HG03460 (cell line): ENCODE results near the gene TSHZ2.

ENCODE experiments used
- ATAC-seq: cut with Tn5 transposase; IDR thresholded peaks from one replicate; pipeline ENCODE4 v1.9.1; 2021; ENCODE audit not compliant: unreplicated experiment

TSHZ2 gene

DNA sequence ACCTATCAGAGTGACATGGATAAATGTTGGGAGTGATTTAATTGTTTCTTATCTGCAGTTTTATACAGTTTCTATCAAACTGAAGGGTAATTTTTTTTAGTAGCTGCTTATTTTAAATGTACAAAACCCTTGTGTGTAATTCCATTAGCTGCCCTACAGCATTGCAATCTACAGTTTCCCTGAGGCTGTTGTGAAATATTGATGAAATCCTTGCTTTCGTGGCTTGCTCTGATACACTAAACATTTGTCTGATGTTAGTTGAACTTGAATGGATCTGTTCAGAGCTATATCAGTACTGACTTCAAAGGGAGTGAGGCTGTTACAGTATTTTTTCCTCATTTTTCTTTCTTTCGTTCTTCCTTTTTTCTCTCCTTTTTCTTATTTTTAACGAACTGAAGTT, 255.4 kb downstream of the TSHZ2 start:
- no peak for ATAC-seq

DNA sequence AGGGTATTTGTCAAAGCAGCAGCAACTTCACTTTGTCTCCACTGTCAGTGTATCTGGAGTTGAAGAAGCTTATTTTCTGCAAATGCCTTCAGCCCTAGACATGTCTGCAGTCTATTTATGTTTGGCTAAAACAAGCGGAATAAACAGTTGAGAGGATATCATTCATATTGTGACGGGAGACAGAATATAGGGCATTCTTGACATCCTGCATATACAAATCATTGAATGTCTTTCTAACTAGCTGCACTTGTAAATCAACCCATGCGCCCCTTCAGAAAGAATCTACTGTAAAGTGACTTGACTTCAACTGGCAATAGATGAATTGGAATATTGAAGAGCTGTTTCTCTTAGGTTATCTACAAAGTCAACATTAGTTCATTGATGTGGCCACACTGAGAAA, 258.9 kb downstream of the TSHZ2 start:
- no peak for ATAC-seq

DNA sequence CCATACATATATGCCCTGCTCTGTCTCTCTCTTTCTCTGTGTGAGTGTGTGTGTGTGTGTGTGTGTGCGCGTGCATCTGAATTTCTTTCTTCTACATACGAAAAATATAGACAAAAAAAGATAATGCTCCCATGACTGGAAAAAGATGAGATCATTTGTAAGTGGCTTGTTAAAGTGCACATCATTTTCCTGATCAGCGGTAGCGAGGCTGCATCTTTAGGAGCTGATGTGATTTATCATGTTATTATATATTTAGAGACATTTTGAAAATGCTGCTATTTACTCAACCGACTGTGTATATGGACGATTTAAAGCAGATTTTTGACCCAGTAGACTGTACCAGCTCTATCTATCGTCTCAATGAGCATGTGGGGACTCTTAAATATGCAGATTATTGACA, 265.3 kb downstream of the TSHZ2 start:
- ATAC-seq: no peak

DNA sequence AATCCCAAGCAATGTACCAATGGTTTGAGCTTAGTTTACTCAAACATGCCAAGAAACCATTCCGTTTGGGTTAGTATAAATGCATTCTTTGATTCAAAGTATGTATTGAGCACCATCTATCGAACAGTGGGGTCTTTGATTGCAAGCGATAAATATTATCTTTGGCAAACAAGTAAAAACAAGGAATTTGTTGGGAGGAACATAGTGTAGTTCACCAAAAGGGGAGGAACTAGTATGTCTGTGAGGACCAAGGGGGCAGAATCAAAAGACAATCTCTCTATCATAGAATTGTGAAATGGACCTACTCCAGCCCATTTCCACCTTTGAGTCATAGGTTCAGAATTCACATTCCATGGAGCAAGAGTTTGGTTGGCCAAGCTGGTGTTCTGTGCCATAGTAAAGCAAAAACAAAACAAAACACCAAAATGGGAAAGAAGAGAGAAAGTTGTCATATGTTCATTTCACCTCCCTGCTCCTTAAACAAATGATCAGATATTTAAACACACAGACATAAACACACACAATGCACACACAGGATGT, 266.0 kb downstream of the TSHZ2 start:
- ATAC-seq: no peak

DNA sequence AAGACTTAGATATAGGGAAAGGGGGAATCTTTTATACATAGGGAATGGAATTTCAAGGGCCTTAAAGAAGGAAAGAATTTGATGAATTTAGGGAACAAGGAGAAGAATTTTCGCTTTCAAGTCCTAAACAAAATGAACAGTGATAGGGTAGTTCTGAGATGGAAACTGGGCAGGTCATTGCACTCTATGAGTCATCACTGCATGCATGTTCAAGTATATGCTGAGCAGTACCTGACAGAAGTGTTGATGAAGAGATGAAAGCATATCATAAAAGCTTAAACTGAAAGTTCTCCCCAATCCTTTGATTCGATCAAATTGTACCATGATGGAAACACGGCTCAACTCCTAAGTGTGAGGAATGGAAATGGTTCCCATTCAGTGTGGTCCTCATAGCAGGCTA, 271.0 kb downstream of the TSHZ2 start:
- no peak for ATAC-seq

DNA sequence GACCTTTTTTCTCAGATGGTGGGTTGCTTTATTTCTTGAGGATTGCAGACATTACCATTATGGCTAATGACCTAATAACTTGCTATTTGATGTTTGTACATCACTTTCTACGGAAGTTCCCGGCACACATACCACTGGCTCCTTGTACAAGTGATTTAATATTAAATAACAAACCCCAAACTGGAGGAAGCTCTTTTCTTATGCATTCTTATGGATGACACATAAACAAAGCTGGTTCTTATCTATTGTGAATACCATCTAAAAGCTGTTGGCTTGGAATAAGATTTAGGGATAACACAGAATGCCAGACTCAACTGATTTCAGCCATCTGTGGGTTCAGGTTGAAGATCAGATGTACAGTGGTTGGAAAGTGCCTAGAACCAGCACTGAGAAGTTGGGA, 272.6 kb downstream of the TSHZ2 start:
- no peak for ATAC-seq

DNA sequence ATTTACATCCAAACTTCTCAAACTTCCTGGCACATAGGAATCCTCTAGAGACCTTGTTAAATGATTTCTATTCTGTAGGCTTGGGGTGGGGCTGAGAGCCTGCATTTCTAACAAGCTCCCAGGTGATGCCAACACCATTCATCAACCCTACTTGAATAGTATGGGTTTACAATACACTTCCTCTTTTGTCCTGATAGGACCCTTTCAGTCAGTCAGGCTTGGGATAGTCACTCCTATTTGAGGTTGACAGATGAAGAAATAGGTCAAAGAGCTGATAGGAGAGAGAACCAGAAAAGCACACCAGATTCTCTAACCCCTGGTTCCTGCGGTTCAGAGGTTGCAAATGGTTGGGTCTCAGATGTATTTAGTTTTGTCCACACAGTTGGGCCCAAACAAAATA, 273.4 kb downstream of the TSHZ2 start:
- no peak for ATAC-seq

DNA sequence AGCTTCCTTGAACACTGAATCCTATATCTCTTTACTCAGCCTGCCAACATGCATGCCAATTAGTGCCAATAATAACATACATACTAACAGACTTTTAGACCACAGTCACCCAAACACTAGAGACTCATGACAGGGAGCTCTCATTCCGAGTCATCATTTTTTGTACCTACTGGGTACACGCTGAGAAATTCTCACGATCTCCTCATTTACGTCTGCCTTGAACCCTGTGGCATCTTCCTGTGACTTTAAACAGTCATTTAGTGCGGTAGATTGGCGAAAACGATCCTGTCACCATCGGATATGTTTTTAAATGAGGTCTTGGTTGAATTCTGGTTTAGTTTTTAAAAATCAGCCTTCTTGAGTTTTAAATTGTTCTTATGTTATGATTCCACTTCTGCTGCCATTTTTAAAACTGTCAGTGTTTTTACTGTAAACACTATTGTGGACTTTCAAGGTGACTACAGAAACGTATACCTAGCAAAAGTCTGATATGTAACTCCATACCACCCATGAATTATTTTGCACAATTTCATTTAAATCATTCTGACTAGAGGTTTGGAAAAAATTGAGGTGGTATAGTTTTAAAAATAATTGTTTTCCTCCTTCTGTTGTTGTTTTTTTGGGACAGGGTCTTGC, 275.4 kb downstream of the TSHZ2 start:
- no peak for ATAC-seq

DNA sequence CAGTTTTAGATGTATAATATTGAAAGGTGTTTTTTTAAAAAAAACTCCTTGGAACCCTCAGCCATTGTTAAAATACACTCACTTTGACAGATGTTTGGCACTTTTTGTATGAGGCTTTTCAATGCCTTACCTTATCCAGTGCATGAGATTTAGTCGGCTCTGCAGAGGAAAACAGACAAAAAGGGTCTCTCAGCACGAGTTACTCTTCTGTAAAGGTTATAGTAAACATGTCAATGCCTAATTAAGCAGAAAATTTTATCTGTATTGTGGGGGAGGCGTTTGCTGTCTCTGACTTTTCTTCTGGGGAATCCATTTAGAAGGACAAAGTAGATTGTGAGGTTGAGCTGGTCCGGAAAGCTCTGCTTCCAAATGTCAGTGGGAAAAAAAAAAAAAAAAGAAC, 278.3 kb downstream of the TSHZ2 start:
- no peak for ATAC-seq

DNA sequence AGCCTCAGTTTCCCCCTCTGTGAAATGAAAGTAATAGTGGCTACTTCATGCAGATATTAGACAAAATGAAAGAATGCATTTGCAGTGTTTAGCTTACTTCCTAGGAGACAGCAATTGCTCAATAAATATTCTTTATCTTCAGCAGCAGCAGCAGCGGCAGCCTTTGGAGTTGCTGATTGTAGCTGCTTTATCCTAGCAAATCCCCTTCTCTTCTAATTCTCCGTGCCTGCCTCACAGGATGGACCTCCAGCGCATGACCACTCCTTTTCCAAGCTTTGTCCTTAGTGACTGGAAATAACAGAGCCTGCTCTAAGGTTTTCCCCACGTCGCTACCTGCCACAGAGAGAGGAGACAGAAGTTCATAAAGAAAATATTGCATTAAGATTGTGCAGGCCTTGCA, 279.8 kb downstream of the TSHZ2 start:
- ATAC-seq: no peak

DNA sequence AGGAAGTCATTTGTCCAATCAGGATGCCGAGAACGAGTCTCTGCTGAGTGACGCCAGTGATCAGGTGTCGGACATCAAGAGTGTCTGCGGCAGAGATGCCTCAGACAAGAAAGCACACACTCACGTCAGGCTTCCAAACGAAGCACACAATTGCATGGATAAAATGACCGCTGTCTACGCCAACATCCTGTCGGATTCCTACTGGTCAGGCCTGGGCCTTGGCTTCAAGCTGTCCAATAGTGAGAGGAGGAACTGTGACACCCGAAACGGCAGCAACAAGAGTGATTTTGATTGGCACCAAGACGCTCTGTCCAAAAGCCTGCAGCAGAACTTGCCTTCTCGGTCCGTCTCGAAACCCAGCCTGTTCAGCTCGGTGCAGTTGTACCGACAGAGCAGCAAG, 281.5 kb downstream of the TSHZ2 start:
- ATAC-seq: no peak

DNA sequence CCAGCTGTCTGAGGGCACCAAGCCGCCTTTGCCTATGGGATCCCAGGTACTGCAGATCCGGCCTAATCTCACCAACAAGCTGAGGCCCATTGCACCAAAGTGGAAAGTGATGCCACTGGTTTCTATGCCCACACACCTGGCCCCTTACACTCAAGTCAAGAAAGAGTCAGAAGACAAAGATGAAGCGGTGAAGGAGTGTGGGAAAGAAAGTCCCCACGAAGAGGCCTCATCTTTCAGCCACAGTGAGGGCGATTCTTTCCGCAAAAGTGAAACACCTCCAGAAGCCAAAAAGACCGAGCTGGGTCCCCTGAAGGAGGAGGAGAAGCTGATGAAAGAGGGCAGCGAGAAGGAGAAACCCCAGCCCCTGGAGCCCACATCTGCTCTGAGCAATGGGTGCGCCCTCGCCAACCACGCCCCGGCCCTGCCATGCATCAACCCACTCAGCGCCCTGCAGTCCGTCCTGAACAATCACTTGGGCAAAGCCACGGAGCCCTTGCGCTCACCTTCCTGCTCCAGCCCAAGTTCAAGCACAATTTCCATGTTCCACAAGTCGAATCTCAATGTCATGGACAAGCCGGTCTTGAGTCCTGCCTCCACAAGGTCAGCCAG, 283.0 kb downstream of the TSHZ2 start:
- ATAC-seq: no peak

DNA sequence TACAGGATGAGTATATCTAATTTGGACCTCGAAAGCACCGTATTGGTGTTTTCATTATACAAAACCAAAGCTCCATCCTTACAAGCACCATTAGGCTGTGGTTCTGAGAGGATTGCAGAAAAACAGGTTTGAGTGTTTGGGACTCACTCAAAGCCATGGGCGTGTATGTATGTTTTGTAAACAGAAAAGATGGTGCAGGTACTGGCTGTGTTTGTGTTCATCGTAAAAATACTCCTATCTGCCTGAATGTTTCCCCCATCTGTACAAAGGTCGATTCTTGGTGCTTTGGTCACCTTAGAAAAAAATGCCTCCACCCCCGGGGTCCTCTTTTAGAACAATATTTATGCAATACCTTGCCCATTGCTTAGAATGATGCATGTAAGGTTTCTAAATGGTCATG, 286.6 kb downstream of the TSHZ2 start:
- no peak for ATAC-seq

DNA sequence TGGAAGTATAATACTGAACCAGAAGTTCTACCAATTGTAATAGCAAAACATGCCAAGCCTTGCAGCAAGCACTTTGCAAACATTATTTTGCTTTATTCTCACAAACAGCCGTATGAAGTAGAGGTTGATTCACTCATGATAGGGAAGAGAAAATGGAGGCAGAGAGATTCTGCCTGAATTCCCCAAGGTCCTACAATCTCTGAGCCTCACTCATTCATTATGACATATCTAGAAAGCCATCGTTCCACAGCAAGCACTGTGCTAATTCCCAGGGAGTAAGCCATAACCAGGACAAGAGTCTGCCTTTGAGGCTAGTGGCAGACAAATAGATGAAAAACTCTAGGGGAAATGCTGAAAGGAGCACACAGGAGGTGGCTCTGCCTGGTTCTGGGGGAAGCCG, 288.0 kb downstream of the TSHZ2 start:
- ATAC-seq: no peak

DNA sequence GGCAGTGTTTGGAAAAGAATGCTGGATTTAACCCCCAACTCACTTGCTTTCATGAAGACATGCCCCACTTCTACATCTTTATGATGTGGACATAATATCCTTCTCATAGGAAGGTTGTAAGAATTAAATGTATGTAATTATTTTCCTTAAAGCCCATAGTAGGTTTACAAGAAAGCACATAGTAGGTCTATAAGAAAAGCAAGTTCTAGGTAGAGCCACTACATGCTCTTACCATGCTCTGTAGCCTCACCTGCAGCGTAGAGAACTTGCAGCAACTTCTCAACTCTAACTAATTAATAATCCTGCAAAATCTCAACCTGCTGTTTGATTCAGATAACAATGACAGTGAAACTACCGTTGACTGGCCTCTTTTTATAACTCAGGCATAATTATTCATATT, 288.4 kb downstream of the TSHZ2 start:
- ATAC-seq: no peak

DNA sequence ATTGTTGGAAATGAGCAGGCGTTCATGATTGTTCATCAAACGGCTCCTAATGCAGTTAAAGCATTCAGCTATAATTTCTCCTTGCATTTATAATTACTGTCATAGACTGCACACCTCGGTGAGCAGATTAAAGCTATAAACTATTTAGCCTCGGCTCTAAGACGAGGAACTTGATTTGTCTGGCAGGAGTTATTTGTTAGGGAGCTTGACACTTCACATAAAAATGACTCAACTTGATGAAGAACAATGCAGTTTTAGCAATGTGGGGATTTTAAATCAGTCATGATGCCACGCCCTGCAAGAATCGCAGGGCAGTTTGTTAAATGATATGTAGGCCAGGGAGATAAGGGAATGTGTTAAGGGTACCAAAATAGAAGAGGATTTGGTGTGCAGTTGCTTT, 290.2 kb downstream of the TSHZ2 start:
- ATAC-seq: no peak

DNA sequence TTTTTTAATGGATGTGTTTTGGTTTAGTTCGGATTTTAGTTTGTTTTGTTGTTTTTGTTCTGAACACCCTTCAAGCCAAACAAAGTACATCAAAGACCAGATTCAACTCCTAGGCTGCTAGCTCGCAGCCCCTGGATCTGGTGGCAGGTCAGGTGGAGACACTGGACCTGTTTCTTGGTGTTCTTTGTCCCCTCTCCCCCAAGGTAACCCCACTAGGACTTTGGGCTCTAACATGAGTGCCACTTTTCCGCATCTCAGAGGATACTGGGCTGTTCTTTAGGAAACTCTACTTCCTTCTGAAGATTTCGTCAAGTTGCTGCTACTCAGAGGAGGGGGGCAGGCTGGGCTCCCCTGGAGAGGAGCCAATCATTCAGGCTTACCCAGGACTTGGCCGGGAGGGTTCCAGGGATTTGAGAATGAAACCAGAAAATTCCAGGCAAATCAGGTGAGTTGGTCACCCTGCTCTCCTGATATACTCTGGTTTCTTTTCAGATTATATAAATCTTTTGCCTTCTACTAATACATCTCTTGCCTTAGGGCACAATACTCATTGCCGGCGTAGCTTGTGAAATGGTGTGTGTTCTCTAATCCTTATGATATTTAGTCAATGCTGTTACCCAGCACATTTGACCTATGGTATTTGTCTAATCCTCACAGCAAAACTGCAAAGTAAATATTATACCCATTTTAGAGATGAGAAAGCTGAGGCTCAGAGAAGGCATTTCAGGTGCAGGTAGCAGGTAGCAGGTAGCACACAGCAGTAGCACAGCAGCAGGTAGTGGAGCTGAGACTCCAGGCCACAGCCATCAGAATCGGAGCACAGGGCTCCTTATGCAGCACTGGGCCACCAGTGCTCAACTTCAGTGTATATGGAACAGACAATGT, 291.6 kb downstream of the TSHZ2 start:
- ATAC-seq: no peak

DNA sequence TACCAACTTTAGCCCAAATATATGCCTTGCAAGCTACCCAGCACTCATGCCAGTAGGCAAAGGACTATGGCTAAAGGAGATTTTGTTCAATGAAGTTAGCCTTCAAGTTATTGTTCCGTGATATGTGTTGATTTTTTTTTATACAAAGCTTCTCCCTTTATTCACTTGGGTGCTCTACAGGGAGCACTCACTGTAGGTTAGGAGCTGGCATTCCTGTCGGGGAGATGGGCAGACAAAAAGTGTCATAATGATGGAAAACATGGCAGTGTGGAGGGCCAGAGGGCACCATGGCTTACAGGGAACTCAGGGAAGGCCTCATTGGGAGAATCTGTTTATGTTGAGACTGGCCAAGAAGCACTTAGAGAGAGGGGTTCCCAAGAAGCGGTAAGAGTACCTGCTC, 292.4 kb downstream of the TSHZ2 start:
- ATAC-seq: no peak

DNA sequence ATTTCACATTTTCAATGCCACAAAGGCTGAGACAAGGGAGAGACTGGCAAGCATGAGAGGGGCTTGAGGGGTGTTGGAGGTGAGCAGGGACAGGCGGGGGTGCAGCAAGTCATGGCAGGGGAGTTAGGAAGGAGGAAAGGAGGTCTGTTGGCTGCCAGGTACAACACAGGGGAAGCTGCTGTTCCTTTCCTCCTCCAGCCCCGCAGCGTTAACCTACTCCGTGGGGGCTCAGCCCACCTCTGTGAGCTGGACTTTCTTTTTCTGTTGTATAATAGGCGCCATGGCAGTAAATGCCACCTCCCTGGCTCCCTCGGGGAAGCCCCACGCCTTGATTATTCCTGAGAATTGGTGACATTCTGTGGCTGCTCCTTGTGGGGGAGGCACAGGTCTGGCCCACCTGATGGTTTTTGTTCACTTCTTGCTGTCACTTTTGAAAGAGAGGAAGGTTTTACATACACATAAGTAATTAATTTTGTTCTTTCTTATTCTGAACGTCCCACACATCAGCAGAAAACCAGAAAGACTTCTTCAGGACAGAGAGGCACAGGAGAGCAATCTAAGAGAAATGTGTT, 293.2 kb downstream of the TSHZ2 start:
- ATAC-seq: no peak

DNA sequence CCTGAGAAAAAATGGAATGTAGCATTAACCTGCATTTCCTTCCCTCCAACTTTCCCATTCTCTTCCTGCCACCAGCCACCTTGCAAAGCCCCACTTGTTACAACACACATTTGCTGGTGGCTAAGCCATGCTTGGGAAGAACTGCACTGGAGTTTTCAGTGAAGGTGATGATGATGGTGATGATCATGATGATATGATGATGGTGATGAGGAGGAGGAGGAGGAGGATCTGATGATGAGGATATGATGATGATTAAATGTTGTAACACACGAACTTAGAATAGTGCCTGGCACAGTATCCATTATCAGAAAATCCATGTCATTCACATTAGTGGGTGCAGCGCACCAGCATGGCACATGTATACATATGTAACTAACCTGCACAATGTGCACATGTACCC, 297.2 kb downstream of the TSHZ2 start:
- no peak for ATAC-seq

DNA sequence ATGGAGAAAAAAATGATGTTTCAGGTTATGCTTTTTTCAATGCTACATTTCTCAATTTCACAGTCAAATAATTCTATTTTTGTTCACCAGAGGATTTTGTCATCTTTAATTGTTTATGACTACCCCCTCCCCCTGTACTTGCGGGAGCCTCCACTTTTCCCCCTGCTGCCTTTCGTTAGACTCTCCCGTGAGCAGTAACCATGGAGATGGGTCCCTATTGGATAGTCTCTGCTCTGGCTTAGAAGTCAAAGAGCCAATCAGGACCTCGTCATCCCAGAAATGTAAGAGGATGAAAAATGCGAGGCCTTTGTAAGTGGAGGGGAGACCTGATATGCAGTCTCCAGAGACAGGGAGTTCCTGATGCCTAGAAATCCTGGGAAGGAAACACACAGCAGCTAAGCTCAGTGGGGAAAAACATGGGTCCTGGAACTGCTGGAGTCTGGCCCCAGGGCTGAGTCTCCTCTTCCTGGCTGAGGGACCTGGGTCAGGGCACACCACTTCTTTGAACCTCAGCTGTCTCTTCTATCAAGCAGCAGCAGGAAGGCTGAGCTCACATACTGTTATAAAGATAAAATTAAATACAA, 298.7 kb downstream of the TSHZ2 start:
- no peak for ATAC-seq
